Suppressor macrophage treated with lipopolysaccharide for 4 hours (primary cell): Measurements from ENCODE around the gene SKA2.
"Not testable (repeated sequence)": the region's sequence is repeated elsewhere in the genome, so short reads cannot be mapped to it uniquely, and the experiment has no call there.

ENCODE experiments used
- DNase-seq: peaks from one replicate; pipeline ENCODE4 v3.0.0-alpha.2; 2020

SKA2 gene

DNA sequence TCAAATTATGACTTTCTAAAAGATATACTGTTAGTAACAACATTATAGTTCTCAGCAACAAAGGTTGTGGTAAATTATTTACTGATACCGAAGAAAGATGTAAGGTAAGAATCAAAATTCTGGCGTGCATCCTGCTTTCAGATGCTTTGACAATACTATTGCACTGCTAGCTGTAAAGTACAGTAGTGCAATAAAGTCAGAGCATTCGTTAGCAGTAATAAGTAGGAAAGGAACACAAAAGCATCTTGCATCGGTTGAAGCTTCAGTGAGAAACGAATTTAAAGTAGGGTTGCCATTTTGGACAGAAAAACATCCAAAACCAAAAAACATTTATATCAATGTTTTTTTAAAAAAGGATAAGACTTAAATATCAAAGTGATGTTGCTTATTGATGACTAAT is 4.0 kb downstream of the SKA2 start:
- no peak for DNase-seq

DNA sequence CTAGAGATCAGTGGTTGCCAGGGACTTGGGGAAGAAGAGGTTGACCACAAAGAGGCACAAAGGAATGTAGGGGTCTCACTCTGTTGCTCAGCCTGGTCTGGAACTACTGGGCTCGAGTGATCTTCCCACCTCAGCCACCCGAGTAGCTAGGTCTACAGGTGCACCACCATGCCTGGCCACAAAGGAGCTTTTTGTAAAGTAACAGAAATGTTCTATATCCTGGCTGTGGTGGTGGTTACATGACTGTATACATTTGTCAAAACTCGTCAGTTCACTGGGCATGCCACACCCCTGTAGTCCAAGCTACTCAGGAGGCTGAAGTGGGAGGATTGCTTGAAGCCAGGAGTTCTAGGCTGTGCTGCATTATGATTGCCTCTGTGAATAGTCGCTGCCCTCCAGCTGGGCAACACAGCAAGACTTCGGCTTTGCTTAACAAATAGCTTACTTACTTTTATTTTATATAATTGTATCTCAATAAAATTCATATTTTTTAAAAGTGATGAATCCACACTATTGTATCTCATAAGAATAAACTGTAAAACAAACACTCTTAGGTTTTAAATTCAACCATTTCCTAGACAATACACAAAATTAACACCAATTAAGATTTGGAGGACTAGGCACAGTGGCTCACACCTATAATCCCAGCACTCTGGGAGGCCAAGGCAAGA is 5.0 kb downstream of the SKA2 start:
- DNase-seq, result no peak

DNA sequence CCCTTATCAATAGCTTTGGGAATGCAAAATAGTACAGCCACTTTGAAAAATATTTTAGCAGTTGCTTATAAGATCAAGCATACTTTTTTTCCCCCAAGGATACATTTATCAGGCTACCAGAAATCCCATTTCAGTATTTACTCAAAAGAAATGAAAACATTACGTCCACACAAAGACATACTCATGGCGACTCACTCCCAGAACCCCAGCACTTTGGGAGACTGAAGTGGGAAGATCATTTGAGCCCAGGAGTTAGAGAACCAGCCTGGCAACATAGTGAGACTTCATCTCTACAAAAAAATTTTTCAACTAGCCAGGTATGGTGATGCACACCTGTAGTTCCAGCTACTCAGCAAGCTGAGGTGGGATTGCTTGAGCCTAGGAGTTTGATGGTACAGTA is 5.9 kb downstream of the SKA2 start:
- DNase-seq, result no peak

DNA sequence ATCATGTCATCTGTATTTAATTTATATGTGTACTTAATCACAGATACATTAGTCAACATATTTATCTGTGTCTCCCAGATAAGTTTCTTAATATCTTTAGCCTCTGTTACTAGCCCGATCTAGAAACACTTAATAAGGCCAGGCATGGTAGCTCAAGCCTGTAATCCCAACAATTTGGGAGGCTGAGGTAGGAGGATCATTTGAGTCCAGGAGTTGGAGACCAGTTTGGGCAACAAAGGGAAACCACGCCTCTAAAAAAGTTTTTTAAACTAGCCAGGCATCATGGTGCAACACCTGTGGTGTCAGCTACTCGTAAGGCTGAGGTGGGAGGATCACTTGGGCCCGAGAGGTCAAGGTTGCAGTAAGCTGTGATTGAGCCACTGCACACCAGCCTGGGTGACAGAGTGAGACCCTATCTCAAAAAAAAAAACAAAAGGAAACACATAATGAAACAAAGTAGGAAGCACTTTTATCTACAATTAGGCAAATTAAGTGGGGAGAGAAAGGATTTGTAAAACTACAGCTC is 9.4 kb downstream of the SKA2 start:
- no peak for DNase-seq

DNA sequence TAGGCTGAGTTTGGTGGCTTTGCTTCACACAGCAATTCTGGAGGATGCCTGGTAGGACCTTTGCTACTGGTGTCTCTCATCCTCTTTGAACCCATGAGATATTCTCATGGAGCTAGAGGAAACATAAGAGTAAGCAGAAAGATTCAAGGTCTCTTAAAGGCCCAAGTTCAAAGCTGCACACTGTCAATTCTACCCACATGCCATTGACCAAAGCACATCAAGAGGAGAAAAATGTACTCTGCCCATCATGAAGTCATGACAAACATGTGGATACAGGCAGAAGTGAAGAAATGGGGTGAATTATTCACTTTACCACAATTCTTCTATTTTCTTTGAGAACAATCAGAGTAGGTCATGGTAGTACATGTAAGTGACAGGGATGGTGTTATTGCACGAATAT is 13.1 kb downstream of the SKA2 start:
- no peak for DNase-seq

DNA sequence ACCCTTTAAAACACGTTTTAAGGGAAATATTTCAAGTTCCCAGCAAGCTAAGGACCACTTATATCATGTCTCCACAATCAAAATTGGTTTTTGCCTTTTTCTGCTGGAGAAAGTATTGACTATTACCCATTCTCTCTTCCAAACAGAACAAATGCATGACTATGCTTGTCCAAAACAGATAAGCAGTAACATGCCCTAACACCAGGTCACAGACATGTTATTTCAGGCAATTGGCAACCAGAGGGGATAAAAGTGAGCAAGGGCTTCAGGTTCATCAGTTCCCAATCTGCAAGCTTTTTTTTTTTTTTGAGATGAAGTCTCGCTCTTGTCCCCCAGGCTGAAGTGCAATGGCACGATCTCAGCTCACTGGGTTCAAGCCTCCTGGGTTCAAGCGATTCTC is 15.0 kb downstream of the SKA2 start:
- DNase-seq, result no peak

DNA sequence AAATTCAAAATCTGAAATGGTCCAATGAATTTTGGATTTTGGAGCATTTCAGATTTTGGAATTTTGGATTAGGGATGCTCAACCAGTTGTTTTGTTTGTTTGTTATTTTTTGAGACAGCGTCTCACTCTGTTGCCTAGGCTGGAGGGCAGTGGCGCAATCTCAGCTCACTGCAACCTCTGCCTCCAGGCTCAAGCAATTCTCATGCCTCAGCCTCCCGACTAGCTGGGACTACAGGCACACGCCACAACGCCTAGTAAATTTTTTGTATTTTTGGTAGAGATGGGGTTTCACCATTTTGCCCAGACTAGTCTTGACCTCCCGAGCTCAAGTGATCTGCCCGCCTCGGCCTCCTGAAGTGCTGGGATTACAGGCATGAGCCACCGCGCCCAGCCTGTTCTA is 16.6 kb downstream of the SKA2 start:
- not testable (repeated sequence) for DNase-seq

DNA sequence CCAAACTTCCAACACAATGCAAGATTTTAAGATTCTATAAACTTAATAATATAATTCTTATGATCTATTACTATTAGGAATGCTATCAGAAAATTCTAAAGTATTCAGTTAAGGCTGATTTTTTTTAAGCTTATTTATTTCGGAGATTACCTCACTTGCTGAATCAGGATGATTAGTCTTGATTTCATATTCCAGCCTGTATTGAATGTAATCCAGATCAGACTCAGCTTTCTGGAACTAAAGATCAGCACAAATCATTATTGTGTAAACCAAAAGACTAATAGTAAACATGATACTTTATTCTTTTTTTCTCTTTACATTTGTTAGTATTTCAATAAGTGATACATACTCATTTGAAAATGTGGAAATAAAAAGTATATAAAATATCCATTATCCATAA is 23.9 kb downstream of the SKA2 start:
- DNase-seq, result no peak

DNA sequence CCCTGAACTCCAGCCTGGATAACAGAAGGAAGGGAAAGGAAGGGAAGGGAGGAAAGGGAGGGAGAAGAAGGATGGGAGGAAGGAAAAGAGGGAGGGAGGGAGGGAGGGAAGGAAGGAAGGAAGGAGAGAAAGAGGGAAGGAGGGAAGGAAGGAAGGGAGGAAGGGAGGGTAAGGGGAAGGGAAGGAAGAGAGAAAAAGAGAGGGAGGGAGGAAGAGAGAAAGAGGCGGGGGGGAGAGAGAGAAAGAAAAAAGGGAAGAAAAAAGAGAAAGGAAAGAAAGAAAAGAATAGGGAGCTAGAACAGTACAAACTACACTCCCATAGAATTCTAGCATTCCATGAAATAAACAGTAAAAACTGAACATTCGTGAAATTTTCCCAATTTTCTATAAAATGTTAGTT is 25.2 kb downstream of the SKA2 start:
- no peak for DNase-seq

DNA sequence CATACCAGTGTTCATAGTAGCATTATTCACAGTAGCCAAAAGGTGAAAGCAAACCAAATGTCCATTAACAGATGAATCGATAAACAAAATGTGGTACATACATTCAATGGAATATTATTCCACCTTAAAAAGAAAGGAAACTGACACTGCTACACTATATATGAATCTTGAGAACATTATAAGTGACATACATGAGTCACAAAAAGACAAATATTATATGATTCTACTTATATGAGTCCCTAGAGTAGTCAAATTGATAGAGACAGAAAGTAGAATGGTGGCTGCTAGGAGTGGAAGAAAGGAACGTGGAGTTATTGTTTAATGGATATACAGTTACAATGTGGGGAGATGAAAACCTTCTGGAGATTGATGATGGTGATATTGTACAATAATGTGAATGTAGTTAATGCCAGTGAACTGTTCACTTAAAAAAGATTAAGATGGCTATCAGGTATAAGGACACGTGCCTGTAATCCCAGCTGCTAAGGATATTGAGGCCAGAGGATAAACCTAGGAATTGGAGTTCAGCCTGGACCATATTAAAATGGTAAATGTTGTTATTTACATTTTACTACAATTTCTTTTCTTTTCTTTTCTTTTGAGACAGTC is 28.1 kb downstream of the SKA2 start:
- DNase-seq, result no peak

DNA sequence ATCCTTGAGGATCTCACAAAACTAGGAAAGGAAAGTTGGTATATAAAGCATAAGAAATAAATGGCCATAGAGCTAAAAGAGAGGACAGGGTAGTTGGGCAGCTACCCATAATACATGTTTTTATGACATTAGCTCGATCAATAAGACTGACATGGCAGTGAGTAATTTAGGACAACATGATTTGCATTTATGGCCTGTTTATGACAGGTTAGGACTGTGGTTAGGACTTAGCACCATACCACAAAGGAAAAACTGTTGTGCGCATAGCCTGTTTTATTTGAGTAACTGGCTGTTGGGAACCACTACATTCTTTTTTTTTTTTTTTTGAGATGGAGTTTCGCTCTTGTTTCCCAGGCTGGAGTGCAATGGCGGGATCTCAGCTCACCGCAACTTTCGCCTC is 30.3 kb downstream of the SKA2 start:
- no peak for DNase-seq

DNA sequence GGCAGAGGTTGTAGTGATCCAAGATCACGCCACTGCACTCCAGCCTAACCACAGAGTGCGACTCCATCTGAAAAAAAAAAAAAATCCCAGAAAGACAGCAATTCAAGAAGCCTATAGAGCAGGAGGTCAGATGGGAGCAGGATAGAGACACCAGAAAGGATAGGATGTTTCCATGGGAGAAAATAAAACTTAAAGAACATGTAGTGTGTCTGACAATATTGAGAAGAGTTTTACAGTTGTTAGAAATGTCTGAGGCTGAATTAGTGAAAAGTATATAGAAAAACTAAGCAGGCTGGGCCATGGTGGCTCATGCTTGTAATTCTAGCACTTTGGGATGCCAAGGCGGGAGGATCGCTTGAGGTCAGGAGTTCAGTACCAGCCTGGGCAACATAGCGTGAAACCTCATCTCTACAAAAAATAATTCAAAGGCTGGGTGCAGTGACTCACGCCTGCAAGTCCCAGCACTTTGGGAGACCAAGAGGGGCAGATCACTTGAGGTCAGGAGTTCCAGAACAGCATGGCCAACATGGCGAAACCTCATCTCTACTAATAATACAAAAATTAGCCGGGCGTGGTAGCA is 33.0 kb downstream of the SKA2 start:
- DNase-seq, result no peak

DNA sequence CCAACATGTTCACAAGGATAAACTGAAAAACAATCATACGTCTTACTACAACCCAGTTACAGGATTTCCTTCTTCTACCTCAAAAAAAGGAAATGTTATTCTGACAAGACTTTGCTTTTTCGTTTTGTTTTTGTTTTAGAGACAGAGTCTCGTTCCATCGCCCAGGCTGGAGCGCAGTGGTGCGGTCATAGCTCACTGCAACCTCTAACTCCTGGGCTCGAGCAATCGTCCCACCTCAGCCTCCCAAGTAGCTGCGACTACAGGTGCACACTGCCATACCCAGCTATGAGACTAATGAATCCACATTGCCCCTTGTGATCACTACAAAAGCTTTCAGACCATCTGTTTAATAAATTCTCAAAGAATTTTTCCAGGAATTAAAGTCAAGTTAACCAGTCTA is 39.5 kb downstream of the SKA2 start:
- no peak for DNase-seq

DNA sequence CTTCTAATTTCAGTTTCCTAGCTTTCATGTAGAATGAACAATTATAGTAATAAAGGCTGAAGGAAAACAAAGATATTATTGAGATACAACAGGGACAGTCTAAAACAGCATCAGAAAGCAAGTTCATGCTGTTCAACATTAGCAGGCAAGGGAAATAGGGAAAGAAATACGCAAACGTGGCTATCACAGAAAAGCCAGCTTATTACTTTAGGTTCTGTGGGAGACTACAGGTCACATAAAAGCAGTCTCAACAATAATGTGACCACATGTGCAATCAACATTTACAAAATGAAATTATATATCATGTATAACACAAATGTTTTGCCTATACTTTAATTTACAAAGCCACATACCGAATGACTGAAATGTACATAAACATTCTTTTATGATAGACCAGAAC is 43.4 kb downstream of the SKA2 start:
- DNase-seq, result no peak

DNA sequence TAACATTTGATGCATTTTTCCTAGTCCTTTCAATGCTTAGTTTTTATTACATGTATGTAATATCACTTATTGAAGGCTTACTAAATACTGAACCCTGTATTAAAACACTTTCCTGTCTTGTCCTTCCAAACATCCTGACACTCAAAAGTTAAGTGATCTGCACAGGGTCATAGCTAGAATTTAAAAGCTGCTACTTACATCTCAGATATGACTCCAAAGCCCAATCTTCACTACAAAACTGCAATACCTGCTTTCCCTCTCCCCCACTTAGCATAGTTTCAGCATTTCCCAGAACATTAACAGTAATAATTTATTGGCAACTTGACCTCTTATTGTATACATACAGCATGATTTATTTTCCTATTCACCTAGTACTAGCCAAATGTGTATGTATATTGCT is 44.0 kb downstream of the SKA2 start:
- DNase-seq, result no peak

DNA sequence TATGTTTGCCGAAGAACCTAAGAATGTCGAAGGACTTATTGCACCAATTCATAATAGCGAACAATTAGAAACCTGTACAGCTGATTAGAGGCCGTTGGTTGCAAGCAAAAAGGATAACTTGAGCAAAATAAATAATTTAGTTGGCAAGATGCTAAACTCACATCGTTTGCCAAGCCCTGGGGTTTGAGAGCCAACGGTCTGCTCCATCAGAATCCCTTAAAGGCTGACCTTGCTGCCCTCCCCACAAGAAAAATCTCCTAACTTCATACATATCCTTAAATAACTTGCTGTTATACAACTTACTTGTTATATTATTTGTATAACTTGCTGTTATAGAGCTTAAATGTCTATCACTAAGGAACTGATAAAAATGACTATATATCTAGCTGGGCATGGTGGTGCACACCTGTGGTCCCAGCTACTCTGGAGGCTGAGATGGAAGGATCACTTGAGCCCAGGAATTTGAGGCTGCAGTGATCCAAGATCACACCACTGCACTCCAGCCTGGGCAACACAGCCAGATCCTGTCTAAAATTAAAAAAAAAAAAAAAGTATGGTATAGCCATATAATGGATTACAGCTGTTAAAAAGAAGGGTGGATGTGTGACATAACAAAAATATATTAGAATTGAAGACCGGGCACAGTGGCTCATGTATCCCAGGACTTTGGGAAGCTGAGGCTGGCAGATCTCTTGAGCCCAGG is 46.4 kb downstream of the SKA2 start:
- DNase-seq, result no peak

DNA sequence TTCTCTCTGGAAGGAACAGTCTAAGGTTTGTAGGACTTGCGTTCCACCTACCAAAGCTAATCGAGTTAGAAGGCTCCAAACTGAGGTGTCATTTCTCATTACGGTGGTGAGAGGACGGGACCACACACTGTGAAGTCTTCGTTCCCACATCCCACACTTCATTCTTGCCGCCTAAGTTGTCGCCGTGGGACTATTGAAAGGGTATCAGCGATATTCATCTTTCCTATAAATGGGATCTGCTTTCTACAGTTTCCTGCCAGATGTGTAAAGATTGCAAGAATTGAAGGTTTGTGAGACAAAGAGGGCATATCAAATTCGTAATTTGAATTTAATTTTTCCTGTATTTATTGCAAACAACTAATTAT is 47.7 kb downstream of the SKA2 start:
- no peak for DNase-seq

DNA sequence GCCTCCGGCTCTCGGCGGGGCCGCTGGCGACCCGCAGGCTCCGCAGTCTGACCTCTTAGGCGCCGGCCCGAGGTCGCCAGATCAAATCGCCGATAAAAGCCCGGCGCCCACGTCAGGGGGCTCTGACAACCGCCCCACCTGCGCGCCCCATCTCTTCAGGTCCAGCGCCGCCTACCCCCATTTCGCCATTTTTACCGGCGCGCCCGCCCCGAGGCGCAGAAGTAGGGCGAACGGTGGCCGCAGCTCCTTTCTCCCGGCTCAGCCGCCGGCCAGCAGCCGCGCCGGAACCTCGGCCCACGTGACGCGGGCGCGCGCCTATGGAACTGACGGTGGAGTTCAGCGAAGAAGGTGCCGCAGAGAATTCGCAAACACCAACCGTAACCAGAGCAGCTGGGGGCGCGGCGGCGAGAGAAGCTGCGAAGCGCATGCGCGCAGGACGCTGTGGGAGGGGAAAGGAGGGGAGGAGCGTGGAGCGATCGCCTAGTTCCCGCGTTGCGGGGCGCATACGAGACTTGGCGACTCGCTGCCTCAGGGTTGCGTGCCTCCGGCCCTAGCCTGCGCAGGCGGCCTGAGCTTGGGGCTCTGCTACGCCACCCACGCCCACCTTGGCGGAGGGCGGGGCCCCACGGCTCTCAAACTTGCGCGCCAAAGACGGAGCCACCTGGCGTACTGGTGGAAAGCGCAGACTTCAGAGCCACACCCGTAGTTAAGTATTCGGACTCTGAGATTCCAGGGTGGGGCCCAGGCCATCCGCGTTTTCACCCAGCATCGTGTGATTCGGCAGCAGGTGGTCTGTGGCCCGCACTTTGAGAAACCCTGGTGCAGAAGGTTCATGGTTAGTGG is 48.3 kb downstream of the SKA2 start, which contains the start of gene TRIM37:
TSS of gene TRIM37 (minus strand) at position 418 of the 843 bp plus-strand sequence. CDS start 419 bp downstream, outside the sequence.
- DNase-seq, result peak; percentile 100

DNA sequence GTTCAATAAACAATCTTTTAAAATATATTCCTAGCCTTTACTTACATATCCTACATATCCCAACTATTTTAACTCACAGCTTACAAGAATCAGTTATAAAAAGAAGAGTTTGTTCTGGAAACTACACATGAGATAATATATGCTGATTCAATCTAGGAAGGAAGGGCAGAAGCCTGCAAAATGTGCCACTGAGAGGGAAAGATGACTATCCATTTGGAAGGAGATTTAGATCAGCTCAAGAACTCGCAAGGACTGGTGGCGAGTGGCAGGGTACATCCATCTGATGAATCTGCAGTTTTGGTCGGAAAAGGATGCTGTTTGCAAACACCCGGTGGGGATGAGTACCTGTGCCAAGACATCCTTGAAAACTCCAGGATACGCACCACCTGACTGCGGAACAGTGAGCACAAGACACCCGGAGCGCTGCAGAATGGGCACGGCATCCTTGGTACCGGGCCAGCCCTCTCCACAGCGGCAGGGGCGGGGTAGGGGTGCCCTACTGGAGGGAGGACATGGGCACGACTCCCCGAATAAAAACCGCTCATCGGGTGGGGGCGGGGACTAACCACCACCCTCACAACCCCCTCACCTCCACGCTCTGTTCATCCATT is 49.0 kb downstream of the SKA2 start:
- DNase-seq, result peak; percentile 37

DNA sequence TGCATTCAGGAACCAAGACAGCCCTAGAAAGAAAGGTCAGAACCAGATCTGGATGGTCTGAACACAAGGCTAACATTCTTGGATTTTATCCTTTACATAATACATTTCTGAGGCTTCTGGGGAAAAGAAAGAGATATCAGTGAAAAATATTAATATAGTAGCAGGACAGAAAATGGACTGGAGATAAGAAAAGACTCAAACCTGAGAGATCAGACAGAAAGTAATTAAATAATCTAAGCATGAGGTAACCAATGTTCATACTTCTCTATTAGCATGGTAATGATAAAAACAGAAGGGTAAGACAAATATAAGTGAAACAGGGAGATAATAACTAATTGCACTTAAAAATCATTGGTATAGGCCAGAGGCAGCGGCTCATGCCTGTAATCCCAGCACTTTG is 53.8 kb downstream of the SKA2 start:
- DNase-seq, result no peak

DNA sequence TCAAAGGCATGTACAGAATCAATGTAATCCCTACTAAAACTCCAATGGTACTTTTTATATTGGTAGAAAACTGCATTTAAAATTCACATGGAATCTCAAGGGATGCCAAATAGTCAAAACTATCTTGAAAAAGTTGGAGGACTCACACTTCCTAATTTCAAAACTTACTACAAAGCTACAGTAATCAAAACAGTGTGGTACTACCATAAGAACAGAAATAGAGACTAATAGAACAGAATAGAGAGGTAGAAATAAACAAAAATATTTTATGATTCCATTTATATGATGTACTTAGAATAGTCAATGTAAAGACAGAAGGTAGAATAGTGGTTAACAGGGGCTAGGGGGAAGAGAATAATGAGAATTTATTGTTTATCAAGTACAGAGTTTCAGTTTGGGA is 57.1 kb downstream of the SKA2 start:
- DNase-seq, result no peak

DNA sequence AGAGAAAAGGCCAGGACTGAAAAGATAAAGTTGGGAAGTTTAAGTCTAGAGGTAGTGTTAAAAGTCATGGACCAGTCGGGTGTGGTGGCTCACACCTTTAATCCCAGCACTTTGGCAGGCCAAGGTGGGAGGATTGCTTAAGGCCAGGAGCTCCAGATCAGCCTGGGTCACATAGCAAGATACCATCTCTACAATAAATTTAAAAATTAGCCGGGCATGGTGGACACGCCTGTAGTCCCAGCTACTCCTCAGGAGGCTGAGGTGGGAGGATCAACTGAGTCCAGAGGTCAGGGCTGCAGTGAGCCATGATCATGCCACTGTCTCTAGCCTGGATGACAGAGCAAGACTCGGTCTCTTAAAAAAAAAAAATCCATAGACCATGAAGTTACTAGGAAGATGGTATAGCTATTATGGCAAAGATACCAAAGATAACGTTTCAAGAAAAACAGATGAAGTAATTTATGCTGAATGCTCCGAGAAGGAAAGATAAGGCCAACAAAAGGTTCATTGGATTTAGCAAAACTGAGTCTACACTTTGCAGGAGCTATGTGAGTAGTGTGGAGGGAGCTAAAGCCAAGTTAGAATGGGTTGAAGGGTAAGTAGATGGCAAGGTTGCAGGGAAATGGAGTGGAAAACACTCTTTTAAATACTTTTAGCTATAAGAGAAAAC is 60.0 kb downstream of the SKA2 start:
- no peak for DNase-seq
